ENCODE measurements around the gene DAZ3.
"Not testable (repeated sequence)": the region's sequence is repeated elsewhere in the genome, so short reads cannot be mapped to it uniquely, and the experiment has no call there.

Gene DAZ3, protein sequence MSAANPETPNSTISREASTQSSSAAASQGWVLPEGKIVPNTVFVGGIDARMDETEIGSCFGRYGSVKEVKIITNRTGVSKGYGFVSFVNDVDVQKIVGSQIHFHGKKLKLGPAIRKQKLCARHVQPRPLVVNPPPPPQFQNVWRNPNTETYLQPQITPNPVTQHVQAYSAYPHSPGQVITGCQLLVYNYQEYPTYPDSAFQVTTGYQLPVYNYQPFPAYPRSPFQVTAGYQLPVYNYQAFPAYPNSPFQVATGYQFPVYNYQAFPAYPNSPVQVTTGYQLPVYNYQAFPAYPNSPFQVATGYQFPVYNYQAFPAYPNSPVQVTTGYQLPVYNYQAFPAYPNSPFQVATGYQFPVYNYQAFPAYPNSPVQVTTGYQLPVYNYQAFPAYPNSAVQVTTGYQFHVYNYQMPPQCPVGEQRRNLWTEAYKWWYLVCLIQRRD

DNA sequence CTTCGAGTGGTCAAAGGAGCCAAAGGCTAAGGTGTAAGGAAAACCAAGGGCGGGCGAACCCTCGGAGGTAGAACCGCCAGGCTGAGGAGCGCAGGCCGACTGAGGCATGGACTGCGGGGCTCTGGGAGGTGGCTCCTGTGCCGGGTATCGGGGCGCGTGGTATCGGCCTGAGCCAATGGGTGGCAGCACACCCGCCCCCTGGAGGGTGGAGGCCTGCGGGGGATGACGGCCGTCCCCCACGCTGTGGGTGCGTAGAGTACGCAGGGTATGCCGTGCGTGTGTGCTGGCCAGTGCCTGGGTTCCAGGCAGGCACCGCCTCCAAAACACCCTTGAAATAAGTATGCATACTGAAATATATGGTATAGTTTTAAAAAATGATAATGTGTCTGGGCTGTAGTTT, at the start of gene DAZ3:
Gene DAZ3 (minus strand): TSS at position 101 of the 400 bp plus-strand sequence. CDS start 208 bp downstream, outside the sequence.
- DNase-seq (ENCODE audit: low spot score) = not testable (repeated sequence)

DNA sequence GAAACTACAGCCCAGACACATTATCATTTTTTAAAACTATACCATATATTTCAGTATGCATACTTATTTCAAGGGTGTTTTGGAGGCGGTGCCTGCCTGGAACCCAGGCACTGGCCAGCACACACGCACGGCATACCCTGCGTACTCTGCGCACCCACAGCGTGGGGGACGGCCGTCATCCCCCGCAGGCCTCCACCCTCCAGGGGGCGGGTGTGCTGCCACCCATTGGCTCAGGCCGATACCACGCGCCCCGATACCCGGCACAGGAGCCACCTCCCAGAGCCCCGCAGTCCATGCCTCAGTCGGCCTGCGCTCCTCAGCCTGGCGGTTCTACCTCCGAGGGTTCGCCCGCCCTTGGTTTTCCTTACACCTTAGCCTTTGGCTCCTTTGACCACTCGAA, 20.4 kb upstream of the DAZ3 start, which contains the start of gene DAZ4:
Gene DAZ4 (plus strand): TSS at position 301 of the 400 bp plus-strand sequence. CDS start 208 bp downstream, outside the sequence.
- DNase-seq (ENCODE audit: low spot score) = not testable (repeated sequence)

DNA sequence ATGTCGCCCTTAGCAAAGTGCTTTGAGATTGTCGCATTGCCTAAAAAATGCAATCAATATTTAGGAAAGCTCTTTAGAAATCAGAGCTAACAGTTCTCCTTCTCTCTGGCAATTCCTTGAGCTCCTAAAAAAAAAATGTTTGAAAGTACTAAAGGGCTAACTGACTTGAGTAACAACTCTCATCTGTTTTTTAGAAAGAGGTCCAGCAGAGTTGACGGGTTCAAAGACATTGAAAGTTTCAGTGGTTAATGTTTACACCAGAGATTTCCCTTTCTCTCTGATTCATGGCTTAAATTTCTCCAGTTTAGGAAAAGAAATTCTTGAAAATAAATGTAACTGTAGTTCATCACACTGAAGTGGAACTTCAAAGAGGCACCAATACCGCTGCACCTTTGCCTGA, 11.9 kb upstream of the DAZ3 start:
- not testable (repeated sequence) for DNase-seq (ENCODE audit: low spot score)

DNA sequence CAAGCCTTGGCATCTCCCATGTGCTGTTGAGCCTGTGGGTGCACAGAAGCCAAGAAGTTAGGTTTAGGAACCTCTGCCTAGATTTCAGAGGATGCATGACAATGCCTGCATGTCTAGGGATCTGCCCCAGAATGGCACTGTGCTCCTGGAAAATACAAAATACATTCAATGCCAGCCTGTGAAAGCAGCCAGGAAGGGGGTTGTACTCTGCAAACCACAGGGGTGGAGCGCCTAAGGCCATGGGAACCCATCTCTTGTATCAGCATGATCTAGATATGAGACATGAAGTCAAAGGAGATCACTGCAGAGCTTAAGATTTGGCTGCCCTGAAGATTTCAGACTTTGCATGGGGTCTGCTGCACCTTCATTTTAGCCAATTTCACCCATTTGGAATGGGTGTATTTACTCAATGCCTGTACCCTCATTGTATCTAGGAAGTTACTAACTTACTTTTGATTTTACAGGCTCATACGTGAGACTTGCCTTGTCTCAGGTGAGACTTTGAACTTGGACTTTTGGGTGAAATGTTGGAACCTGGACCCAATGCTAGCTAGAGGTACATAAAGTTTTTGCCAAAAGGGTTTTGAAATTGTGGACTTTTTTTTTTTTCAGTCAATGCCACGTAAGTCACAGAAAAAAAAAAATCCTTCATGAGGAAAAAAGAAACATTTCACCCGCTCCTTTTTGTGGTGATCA, 11.1 kb upstream of the DAZ3 start:
- DNase-seq (ENCODE audit: low spot score) = not testable (repeated sequence)

DNA sequence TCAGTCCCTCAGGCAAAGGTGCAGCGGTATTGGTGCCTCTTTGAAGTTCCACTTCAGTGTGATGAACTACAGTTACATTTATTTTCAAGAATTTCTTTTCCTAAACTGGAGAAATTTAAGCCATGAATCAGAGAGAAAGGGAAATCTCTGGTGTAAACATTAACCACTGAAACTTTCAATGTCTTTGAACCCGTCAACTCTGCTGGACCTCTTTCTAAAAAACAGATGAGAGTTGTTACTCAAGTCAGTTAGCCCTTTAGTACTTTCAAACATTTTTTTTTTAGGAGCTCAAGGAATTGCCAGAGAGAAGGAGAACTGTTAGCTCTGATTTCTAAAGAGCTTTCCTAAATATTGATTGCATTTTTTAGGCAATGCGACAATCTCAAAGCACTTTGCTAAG, 8.6 kb upstream of the DAZ3 start:
- DNase-seq (ENCODE audit: low spot score) = not testable (repeated sequence)
